ENCODE results near the gene MTCL3.

MTCL3 gene

DNA sequence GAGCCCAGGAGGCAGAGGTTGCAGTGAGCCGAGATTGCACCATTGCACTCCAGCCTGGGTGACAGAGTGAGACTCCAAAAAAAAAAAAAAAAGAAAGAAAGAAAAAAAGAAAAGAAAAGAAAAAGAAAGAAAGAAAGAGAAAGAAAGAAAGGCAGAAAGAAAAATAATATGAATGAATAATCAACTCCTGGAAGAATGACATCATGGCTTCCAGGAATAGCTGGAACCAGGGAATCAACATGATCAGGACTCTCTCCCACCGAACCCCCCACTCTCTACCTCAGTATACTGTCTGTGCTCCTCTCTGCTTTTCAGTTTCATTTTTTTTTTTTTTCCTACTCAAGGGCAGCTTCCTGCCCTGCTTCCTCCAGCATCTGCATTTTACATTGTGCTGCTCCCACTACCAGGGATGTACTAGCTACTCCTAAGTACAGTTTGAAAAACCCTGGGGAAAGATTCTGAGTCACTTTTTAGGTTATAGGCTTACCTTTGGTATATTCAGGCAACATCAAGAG, 19.7 kb upstream of the MTCL3 start:
- Mint-ChIP-seq H3K27me3 (ENCODE audit: low read depth in 2 of 2) (peaks cover 3 to 7% of the 10 kb centered on the region in 2 donors), H3K4me3 (no peak overlapping the region), H3K9me3 (no peaks in the 10 kb centered on the region), H3K36me3 (no peaks in the 10 kb centered on the region), H3K27ac (no peak overlapping the region), H3K4me1 (no peaks in the 10 kb centered on the region)
- Histone ChIP-seq H3K4me3 (ENCODE audit: low read length) (no peak overlapping the region), H3K4me1 (ENCODE audit: control insufficient read depth, insufficient read depth, low read length) (no peaks in the 10 kb centered on the region), H3K9me3 (ENCODE audit: control insufficient read depth, insufficient read depth, low read length) (no peaks in the 10 kb centered on the region), H3K36me3 (ENCODE audit: control insufficient read depth, insufficient read depth, low read length) (no peaks in the 10 kb centered on the region), H3K27ac (ENCODE audit: low read length) (no peak overlapping the region), H3K27me3 (ENCODE audit: control insufficient read depth, insufficient read depth, low read length) (no peaks in the 10 kb centered on the region)
- intact Hi-C loops (cut with micrococcal nuclease): no loop called here
- 62% methylated on average over 2 of the region's 2 CpGs for WGBS (ENCODE audit: insufficient coverage)
- ATAC-seq (no peak), DNase-seq (no peak)
- TF ChIP-seq, protein P1, sequence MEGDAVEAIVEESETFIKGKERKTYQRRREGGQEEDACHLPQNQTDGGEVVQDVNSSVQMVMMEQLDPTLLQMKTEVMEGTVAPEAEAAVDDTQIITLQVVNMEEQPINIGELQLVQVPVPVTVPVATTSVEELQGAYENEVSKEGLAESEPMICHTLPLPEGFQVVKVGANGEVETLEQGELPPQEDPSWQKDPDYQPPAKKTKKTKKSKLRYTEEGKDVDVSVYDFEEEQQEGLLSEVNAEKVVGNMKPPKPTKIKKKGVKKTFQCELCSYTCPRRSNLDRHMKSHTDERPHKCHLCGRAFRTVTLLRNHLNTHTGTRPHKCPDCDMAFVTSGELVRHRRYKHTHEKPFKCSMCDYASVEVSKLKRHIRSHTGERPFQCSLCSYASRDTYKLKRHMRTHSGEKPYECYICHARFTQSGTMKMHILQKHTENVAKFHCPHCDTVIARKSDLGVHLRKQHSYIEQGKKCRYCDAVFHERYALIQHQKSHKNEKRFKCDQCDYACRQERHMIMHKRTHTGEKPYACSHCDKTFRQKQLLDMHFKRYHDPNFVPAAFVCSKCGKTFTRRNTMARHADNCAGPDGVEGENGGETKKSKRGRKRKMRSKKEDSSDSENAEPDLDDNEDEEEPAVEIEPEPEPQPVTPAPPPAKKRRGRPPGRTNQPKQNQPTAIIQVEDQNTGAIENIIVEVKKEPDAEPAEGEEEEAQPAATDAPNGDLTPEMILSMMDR (IDR thresholded peaks at IDR 0.05): no peak

DNA sequence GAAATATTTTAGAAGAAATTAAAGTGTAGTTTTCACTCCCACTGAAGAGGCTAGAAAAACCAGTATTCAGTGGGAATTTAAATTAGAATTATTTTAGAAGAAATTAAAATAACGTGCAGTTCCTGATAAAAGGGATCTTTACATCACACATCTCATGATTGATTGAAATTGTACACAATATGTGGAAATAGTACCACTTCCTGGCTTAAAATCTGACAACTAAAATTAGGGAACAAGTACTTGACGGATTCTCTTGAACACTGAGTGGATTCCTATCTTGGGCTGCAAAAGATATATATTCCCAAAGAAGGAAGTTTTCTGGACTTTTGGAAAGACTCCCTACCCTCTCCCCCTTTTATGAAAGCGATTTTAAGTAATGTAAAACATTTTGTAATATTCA, 14.6 kb upstream of the MTCL3 start:
- TF ChIP-seq, protein P1 (IDR thresholded peaks at IDR 0.05): no peak

DNA sequence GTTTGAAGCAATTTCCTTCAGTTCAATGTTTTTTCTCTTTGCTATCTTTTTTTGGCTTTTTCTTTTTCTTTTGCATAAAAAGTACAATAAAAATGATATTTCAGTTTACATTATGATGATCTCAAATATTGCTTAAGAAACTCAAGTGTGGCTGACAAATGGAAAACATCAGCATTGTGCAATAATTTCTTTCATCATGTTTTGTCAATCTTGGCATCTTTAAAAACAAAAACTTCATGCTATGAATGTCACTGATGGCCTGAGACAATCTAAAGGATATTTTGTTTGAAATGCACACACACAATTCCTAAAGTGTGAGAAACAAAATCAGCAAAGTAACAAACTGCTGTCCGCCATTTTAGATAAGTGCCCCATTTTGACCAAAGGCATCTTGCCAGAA, 13.9 kb upstream of the MTCL3 start:
- TF ChIP-seq, protein P1 (IDR thresholded peaks at IDR 0.05): no peak
- no peak overlapping the region for H3K27ac ChIP-seq (ENCODE audit: low read length)
- H3K27ac Mint-ChIP-seq: no peak overlapping the region
- ATAC-seq (no peak), DNase-seq (no peak)
- no peaks in the 10 kb centered on the region for H3K9me3 Mint-ChIP-seq
- no peaks in the 10 kb centered on the region for H3K36me3 ChIP-seq (ENCODE audit: control insufficient read depth, insufficient read depth, low read length)
- no peaks in the 10 kb centered on the region for H3K36me3 Mint-ChIP-seq
- 100% methylated on average over 1 of the region's 1 CpG for WGBS (ENCODE audit: insufficient coverage)
- intact Hi-C loops (cut with micrococcal nuclease): no loop called here
- no peak overlapping the region for H3K4me3 Mint-ChIP-seq
- no peaks in the 10 kb centered on the region for H3K9me3 ChIP-seq (ENCODE audit: control insufficient read depth, insufficient read depth, low read length)
- H3K4me1 ChIP-seq (ENCODE audit: control insufficient read depth, insufficient read depth, low read length): no peaks in the 10 kb centered on the region
- no peaks in the 10 kb centered on the region for H3K27me3 ChIP-seq (ENCODE audit: control insufficient read depth, insufficient read depth, low read length)
- no peaks in the 10 kb centered on the region for H3K4me1 Mint-ChIP-seq
- no peak overlapping the region for H3K4me3 ChIP-seq (ENCODE audit: low read length)
- H3K27me3 Mint-ChIP-seq (ENCODE audit: low read depth in 2 of 2): peaks cover 3 to 7% of the 10 kb centered on the region in 2 donors

More for the DNA sequence above, 14.6 kb upstream of the MTCL3 start:
- ATAC-seq: no peak
- Histone ChIP-seq H3K27ac (ENCODE audit: low read length) (no peak overlapping the region), H3K4me1 (ENCODE audit: control insufficient read depth, insufficient read depth, low read length) (no peaks in the 10 kb centered on the region), H3K27me3 (ENCODE audit: control insufficient read depth, insufficient read depth, low read length) (no peaks in the 10 kb centered on the region), H3K4me3 (ENCODE audit: low read length) (no peak overlapping the region), H3K36me3 (ENCODE audit: control insufficient read depth, insufficient read depth, low read length) (no peaks in the 10 kb centered on the region), H3K9me3 (ENCODE audit: control insufficient read depth, insufficient read depth, low read length) (no peaks in the 10 kb centered on the region)
- peaks cover 3 to 7% of the 10 kb centered on the region in 2 donors for H3K27me3 Mint-ChIP-seq (ENCODE audit: low read depth in 2 of 2)
- no peak overlapping the region for H3K4me3 Mint-ChIP-seq
- WGBS (ENCODE audit: insufficient coverage): 40% methylated on average over 1 of the region's 3 CpGs
- H3K4me1 Mint-ChIP-seq: no peaks in the 10 kb centered on the region
- intact Hi-C loops (cut with micrococcal nuclease): no loop called here
- no peaks in the 10 kb centered on the region for H3K36me3 Mint-ChIP-seq
- H3K9me3 Mint-ChIP-seq: no peaks in the 10 kb centered on the region
- H3K27ac Mint-ChIP-seq: no peak overlapping the region
- no peak for DNase-seq

DNA sequence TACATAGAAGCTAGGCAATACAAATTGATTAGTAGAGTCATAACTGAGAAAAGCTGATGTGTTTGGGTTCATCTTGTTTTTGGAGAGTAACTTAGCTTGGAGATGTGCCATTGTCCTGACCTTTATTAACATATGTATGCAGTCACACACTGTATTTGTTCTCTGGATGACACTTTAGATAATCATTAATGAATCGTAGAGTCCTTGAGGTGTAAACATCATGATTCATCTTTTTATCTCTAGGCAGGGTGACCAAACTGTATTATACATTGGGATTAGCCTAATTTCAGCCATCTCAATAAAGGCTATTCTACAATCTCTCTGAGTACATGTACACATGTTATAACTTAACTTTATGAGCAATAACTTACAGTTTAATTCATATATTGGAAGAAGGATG, 3.6 kb upstream of the MTCL3 start:
- WGBS (ENCODE audit: insufficient coverage): 100% methylated on average over 1 of the region's 1 CpG
- H3K27me3 ChIP-seq (ENCODE audit: control insufficient read depth, insufficient read depth, low read length): peaks cover 39% of the 10 kb centered on the region
- peaks cover 33 to 55% of the 10 kb centered on the region in 2 donors for H3K27me3 Mint-ChIP-seq (ENCODE audit: low read depth in 2 of 2)

More for the DNA sequence above, 3.6 kb upstream of the MTCL3 start:
- H3K9me3 Mint-ChIP-seq: peaks cover 4% of the 10 kb centered on the region in 2 donors
- H3K4me1 Mint-ChIP-seq: no peaks in the 10 kb centered on the region
- H3K4me3 ChIP-seq (ENCODE audit: low read length): no peak overlapping the region
- no peak overlapping the region for H3K27ac Mint-ChIP-seq
- no peaks in the 10 kb centered on the region for H3K36me3 ChIP-seq (ENCODE audit: control insufficient read depth, insufficient read depth, low read length)
- peaks cover 5% of the 10 kb centered on the region for H3K9me3 ChIP-seq (ENCODE audit: control insufficient read depth, insufficient read depth, low read length)
- no peaks in the 10 kb centered on the region for H3K36me3 Mint-ChIP-seq
- no peak overlapping the region for H3K27ac ChIP-seq (ENCODE audit: low read length)
- ATAC-seq (no peak), DNase-seq (no peak)
- peaks cover 2% of the 10 kb centered on the region for H3K4me1 ChIP-seq (ENCODE audit: control insufficient read depth, insufficient read depth, low read length)
- H3K4me3 Mint-ChIP-seq: no peak overlapping the region
- TF ChIP-seq, protein P1 (IDR thresholded peaks at IDR 0.05): no peak
- intact Hi-C loops (cut with micrococcal nuclease): no loop called here
